ENCODE results near the gene C9orf78. TPM values are rescaled to one million over a fixed set of nuclear protein-coding genes. Genes with fewer than 3 reads are reported as not detected.

C9orf78 gene
- total and polyA plus RNA-seq, 9 of the 15 experiments (the other 6 are each of a cell fraction or from before 2014, with no cell fraction given) = 94.6 to 266 (median 202) TPM

DNA sequence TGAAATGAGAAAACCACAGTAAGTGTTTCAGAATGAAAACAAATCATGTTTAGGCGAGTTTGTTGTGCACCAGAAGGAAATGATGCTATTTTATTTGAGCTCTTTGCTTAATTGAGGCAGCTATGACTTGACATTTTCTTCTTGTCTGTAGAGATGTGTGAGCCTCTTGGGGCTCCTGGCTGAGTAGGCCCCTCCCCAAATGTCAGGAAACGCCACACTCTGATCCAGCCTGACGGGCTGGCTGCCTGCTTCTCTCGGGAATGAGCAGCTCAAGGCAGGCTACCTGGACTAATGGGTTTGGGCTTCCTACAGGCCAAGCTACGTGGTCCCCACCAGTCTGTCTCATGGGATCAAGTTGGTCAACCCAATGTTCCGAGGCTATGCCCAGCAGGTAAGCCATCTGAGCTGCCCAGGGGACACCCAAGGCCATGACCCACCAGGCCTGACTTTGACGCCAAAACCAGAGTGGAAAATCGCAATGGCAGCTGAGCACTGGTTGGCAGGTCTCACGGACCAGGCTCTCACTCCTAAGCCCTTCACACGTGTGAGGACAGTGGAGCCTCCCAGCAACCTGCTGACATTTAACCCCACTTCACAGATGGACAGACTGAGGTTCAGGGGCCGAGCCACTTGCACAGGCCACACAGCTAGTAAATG is 30.0 kb upstream of the C9orf78 start:
- no peak overlapping the region for H2AFZ ChIP-seq (ENCODE audit: low read depth, low read length)
- H3K4me3 ChIP-seq = no peak overlapping the region
- ATAC-seq = no peak
- intact Hi-C loops (cut with micrococcal nuclease) (no loop called here), in situ Hi-C loops (cut with MboI) (no loop called here)
- peak overlapping the region; percentile 11; the same call in 1 of the 2 replicates for H3K4me2 ChIP-seq (ENCODE audit: insufficient read depth, low read length)
- 60% methylated on average over 11 of the region's 11 CpGs for WGBS (ENCODE audit: insufficient coverage, low coverage, missing lambda C conversion rate)
- no peaks in the 10 kb centered on the region for H4K20me1 ChIP-seq (replicated peaks; ENCODE audit: control insufficient read depth, insufficient read depth, low read length)
- peaks cover 88% of the 10 kb centered on the region for H3K36me3 ChIP-seq (ENCODE audit: control insufficient read depth, insufficient read depth, low read length)
- peak overlapping the region; percentile 75 for H3K27ac ChIP-seq (ENCODE audit: extremely low read depth, low read depth, low read length)
- no peaks in the 10 kb centered on the region for H3K27me3 ChIP-seq (ENCODE audit: control insufficient read depth in 2 of 2, insufficient read depth in 2 of 2, low read length in 2 of 2)
- H3K4me1 ChIP-seq (replicated peaks in 1 of 2; ENCODE audit: control insufficient read depth in 2 of 2, insufficient read depth in 2 of 2, low read length in 2 of 2) = peaks cover 48 to 87% of the 10 kb centered on the region in 2 experiments
- ChIA-PET POLR2A (interaction anchor here (0.5 to 9.4 kb wide), 8 partner anchors 10 to 1619 kb away, joined by 3 to 91 read pairs (median 5); no protein-coding TSS in a partner anchor), CTCF (ENCODE audit: low intra/inter-chr PET ratio) (no interaction called here)
- BruUV-seq (replicated peaks) = no TSS peak
- no peaks in the 10 kb centered on the region for H3K9me3 ChIP-seq (replicated peaks; ENCODE audit: control insufficient read depth, insufficient read depth, low read depth, low read length)
- peaks cover 4% of the 10 kb centered on the region for H3K9me1 ChIP-seq (ENCODE audit: control insufficient read depth, insufficient read depth, low read length)
- FAIRE-seq = peak; percentile 26
- DNase-seq (ENCODE audit: extremely low read depth in 1 of 4, low spot score in 3 of 4) = peak in 1 of 4 experiments; percentile 57
- H3K79me2 ChIP-seq (ENCODE audit: control insufficient read depth, insufficient read depth, low read length) = peaks cover 21% of the 10 kb centered on the region
- peak overlapping the region; percentile 42 to 87 for H3K9ac ChIP-seq (ENCODE audit: insufficient read depth in 1 of 2, low read depth in 2 of 2, low read length in 2 of 2)
- TF ChIP-seq, protein P1, sequence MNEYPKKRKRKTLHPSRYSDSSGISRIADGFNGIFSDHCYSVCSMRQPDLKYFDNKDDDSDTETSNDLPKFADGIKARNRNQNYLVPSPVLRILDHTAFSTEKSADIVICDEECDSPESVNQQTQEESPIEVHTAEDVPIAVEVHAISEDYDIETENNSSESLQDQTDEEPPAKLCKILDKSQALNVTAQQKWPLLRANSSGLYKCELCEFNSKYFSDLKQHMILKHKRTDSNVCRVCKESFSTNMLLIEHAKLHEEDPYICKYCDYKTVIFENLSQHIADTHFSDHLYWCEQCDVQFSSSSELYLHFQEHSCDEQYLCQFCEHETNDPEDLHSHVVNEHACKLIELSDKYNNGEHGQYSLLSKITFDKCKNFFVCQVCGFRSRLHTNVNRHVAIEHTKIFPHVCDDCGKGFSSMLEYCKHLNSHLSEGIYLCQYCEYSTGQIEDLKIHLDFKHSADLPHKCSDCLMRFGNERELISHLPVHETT (CRISPR knock-in tag; conservative IDR thresholded peaks at IDR 0.05 in 1 of 2, IDR thresholded peaks at IDR 0.05 in 1 of 2) = 0 out of 4 replicates have a peak, but pooled peaks of 1 of the 2 experiments have one; percentile 11
- TF ChIP-seq ZNF165 (CRISPR knock-in tag; IDR thresholded peaks at IDR 0.05; ENCODE audit: borderline replicate concordance) = 0 out of 2 replicates have a peak, but pooled peaks have one; percentile 36
- TF ChIP-seq SMARCA5 (IDR thresholded peaks at IDR 0.05) = peak; percentile 76
- peak; percentile 74; the same call in 1 of the 2 replicates for TF ChIP-seq NFE2L1 (tag; IDR thresholded peaks at IDR 0.05; ENCODE audit: borderline replicate concordance, low read depth)
- TF ChIP-seq USF2 (CRISPR knock-in tag; IDR thresholded peaks at IDR 0.05) = no peak
- peak; percentile 84 for TF ChIP-seq NFE2 (IDR thresholded peaks at IDR 0.05; ENCODE audit: low read depth)
- 0 out of 2 replicates have a peak, but pooled peaks have one; percentile 71 for TF ChIP-seq CBFB (CRISPR knock-in tag; IDR thresholded peaks at IDR 0.05)
- no peak for TF ChIP-seq ZNF75A (CRISPR knock-in tag; IDR thresholded peaks at IDR 0.05)
- no peak; the same call in 1 of the 2 replicates for TF ChIP-seq MAFK (IDR thresholded peaks at IDR 0.05; ENCODE audit: low read length)
- TF ChIP-seq HDAC2 (IDR thresholded peaks at IDR 0.05) = peak; percentile 59; the same call in 1 of the 2 replicates
- TF ChIP-seq ZNF232 (CRISPR knock-in tag; IDR thresholded peaks at IDR 0.05) = no peak
- TF ChIP-seq BCOR (IDR thresholded peaks at IDR 0.05) = peak; percentile 95
- TF ChIP-seq RCOR1 (IDR thresholded peaks at IDR 0.05; ENCODE audit: borderline replicate concordance in 1 of 2, low read depth in 2 of 2, low read length in 2 of 2) = peak; percentile 54 to 70; a peak in 2 of 4 replicates
- TF ChIP-seq SMAD4 (CRISPR knock-in tag; conservative IDR thresholded peaks at IDR 0.05) = 0 out of 2 replicates have a peak, but pooled peaks have one; percentile 17
- TF ChIP-seq ZNF316 (IDR thresholded peaks at IDR 0.05) = peak; percentile 82
- TF ChIP-seq, protein P2, sequence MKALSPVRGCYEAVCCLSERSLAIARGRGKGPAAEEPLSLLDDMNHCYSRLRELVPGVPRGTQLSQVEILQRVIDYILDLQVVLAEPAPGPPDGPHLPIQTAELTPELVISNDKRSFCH (CRISPR knock-in tag; IDR thresholded peaks at IDR 0.05) = no peak
- TF ChIP-seq, protein P2 (tag; IDR thresholded peaks at IDR 0.05) = 0 out of 2 replicates have a peak, but pooled peaks have one; percentile 15
- 0 out of 3 replicates have a peak, but pooled peaks of 1 of the 2 experiments have one; percentile 43 for TF ChIP-seq CBX3 (IDR thresholded peaks at IDR 0.05; ENCODE audit: borderline replicate concordance in 1 of 2, low read length in 2 of 2)
- TF ChIP-seq MXD1 (CRISPR knock-in tag; IDR thresholded peaks at IDR 0.05; ENCODE audit: borderline replicate concordance, poor library complexity, severe bottlenecking) = no peak
